Renal pelvis (tissue), 4 donors: ENCODE data around the gene PBRM1. TPM values are rescaled to one million over a fixed set of nuclear protein-coding genes. Genes with fewer than 3 reads are reported as not detected.
"Not testable (repeated sequence)": the region's sequence is repeated elsewhere in the genome, so short reads cannot be mapped to it uniquely, and the experiment has no call there.

ENCODE experiments used
- DNase-seq: peaks from one replicate; pipeline ENCODE4 v3.0.0-alpha.2; 2013
- polyA plus RNA-seq, 3 donors: library from polyadenylated mRNA; unstranded; fragments of 120-200 nt; gene quantifications; one replicate each; pipeline ENCODE4 v1.2.1, GENCODE V29; 2013; ENCODE audit not compliant: insufficient read length in 3 of 3

PBRM1 gene
- polyA plus RNA-seq, 3 donors: 56.4 to 60.4 (median 59.4) TPM

GRCh38 chr3:52676201-52676600 lies 9.5 kb downstream of the PBRM1 start:
- not testable (repeated sequence) for DNase-seq

DNA sequence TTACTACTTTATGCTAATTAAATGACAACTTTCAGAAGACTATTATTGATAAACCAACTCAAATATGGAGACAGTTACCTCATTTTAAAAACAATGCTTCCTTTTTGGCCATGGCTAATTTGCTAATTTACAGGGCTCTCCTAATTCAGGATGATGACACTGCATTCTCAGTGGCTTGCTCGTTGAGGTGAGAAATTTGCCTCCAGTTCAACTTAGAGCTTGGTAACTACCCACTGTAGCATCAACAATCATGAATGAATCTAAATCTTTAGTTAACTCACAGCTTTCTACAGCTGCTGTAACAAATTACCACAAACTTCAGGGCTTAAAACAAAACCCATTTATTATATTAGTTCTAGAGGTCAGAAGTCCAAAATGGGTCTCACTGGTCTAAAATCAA lies 14.0 kb downstream of the PBRM1 start:
- no peak for DNase-seq

DNA sequence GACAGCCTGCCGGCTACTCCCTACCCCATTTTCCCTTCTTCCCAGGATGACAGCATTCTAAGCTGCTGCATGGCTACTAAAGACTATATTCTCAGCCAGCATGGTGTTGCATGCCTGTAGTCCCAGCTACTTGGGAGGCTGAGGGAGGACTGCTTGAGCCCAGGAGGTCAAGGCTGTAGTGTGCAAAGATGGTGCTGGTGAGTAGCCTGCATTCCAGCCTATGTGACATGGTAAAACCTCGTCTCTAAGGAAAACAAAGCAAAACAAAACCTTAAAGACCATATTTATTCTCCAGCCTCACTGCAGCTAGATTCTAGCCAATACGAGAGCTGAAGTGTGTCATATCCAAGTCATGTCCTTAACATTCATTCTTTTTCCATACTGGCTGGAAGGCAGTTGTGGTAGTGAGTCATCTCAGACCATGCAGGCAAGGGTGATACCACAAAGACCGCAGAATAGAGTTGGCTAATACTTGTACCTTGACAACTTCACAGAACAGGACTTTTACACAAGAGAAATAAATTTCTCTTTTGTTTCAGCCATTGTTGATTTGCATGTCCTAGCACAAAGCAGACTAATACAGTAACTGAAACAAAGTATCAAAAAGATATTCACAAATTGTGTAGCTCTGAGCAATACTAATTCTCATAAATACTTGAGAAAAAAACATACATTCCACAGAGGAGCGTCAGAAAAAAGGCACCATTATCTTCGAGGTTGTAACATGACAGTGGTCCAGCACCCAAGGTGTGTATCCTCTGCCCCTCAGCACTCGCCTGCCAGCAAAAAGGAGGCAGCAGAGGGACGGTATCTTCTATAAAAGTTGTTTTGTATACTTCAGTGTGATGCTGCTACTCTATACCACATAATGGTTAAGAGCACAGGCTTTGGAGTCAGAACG lies 14.8 kb downstream of the PBRM1 start:
- no peak for DNase-seq

DNA sequence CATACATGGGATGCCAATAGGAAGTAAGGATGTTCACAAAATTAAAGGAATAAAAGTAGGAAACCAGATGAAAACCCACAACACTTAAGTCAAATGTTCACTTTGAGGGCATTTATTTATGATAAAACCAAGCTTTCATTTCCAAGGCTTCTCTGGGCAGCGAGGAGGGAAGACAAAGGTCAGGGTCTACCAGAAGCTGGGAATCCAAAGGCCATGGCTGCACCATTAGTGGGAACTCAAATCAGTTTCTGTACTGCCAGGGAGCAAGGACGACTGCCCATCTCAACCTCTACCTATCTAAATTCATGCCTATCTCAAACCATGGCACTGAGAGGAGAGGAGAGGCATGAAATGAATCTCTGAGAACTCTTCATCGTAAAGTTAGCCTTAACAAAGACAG lies 22.6 kb downstream of the PBRM1 start:
- DNase-seq: no peak

GRCh38 chr3:52660046-52660445 lies 25.7 kb downstream of the PBRM1 start:
- no peak for DNase-seq

- DNase-seq: no peak
Observed at GRCh38 chr3:52655895-52656294, 29.8 kb downstream of the PBRM1 start.

- DNase-seq: no peak
Observed at GRCh38 chr3:52651592-52651991, 34.1 kb downstream of the PBRM1 start.

DNA sequence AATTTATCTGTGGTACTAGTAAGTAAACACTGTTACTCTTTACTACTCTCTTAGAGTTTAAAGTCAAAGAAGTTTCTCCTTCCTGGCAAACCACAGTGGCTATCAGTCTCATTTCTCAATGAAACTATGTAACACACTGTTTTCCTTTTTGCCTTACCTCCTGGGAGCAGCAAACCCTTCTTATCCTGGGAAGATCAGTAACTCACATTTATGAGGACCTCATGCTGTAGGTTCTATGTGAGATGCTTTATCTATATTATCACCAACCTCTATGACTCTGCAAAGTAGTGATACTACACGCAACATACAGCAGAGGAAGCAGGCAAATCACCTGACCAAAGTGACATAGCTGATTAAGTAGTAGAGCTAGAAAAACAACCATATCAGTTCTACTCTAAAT lies 35.3 kb downstream of the PBRM1 start:
- no peak for DNase-seq

- no peak for DNase-seq
Observed at GRCh38 chr3:52649461-52650210, 36.1 kb downstream of the PBRM1 start.

DNA sequence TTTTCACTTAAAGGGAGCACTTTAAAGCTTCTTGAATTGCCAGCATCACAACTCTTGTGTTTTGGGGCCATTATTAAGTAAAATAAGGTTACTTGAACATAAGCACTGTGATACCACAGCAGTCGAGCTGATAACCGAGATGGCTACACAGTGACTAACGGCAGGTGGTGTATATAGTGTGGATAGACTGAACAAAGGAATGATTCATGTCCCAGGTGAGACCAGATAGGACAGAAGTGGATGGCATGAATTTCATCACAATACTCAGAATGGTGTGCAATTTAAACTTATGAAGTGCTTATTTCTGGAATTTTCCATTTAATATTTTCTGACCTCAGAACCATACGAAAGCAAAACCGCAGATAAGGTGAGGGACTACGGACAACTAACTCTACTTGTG lies 40.2 kb downstream of the PBRM1 start:
- no peak for DNase-seq

DNA sequence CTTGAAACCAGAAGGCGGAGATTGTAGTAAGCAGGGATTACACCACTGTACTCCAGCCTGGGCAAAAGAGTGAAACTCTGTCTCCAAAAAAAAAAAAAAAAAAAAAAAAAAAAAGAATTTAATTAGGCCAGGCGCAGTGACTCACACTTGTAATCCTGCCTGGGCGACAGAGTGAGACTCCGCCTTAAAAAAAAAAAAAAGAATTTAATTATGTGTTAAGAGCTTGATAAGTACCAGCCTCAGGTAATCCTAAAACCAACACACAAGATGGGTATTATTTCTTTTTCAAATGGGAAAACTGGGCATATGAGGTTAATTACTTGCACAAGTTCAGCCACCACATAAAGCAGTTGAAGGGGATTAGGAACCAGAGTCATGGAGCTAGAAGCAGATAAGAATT lies 49.0 kb downstream of the PBRM1 start:
- DNase-seq: no peak

GRCh38 chr3:52633786-52634185 lies 51.9 kb downstream of the PBRM1 start:
- DNase-seq: no peak

DNA sequence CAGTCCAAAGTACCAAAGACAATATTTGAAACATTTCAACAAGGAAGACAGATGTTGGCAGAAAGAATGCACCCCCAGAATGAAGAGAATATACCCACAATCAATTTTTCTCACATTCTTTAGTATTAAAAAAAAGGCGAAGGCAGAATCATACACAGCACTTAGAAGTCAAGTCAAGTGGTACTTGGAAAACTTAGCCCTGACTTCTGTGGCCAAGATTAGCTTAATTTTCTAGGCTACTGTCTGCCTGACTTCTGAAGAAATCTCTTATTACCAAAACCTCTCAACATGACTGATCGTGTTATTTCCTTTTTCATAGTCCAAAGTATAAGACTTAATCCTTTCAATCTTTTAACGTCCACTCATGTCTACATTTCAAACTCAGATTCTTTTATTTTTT lies 60.7 kb downstream of the PBRM1 start:
- no peak for DNase-seq

DNA sequence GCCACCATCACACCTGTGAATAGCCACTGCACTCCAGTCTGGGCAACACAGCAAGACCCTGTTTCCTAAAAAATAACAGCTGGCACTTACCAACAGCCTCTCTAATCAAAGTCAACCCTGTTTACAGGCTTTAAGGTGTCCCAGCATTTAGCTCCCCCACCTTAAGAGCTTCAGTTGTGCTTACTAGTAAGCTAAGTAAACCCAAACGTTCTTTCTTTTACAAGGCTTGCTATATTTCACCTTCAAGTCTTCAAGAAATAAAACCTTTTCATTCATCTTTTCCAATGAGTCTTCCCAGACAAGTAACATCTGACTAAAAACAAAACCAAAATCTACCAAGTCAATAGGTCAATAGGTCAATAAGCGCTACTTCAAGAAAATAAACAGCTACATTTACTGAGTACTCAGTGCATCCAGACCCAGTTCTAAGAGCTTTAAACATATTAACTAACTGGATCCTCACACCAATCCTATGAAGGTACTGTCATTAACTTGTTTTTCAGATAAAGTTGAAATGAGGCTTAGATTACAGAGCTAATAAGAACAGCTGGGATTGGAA lies 62.4 kb downstream of the PBRM1 start:
- no peak for DNase-seq

DNA sequence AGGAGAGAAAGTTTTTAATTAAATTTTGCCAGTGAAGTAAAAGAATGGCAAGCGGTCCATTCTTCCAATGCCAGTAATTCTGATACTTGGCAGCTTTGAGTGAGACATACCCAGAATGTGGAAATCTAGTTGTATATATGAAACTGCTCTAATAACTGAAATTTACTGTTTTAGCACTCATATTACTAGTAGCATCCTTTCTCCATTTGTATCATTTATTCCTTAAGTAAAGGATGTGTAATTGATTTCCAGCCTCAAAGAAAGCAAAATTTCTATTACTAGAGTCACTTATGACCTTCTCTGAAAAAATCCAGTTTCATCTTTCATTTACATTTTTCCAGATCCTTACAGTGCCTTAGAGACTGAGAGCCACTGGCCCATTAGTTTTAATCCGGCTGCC lies 65.1 kb downstream of the PBRM1 start:
- DNase-seq: no peak

- DNase-seq: no peak
Observed at GRCh38 chr3:52615166-52615565, 70.5 kb downstream of the PBRM1 start.

DNA sequence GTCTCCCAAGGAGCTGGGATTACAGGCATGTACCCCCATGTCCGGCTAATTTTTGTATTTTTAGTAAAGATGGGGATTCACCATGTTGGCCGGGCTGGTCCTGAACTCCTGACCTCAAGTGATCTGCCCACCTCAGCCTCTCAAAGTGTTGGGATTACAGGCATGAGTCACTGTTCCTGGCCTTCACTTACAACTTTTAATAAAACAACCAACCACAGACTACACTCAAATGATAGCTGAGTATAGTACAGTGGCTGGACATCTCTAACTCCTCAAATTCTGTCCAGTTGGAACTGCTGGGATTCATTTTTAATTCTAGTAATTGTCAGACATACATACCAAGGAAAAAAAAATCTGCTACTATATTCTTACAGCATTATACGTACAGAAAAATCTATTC lies 71.0 kb downstream of the PBRM1 start:
- no peak for DNase-seq

GRCh38 chr3:52609316-52609815 lies 76.3 kb downstream of the PBRM1 start:
- DNase-seq: no peak

DNA sequence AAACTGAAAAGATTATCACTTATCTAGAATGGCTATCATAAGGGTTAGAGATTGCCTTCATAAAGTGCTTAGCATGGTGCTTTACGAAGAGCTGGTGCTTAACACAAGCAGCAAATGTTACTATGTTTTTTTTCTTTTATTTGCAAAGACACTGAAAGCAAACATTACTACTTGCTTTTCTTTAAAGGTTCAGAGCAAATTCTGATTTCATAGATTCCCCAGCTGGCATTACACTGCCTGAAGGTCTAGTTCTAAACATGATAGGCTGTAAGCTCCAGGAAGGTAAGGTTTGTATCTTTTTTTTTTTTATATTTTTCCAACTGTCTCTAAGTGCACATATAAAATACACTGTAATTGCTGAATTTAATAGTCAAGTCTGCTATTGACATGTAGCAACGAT lies 77.4 kb downstream of the PBRM1 start:
- no peak for DNase-seq

- no peak for DNase-seq
Observed at GRCh38 chr3:52606373-52607085, 79.2 kb downstream of the PBRM1 start.

GRCh38 chr3:52600258-52600657 lies 85.5 kb downstream of the PBRM1 start:
- DNase-seq: no peak

DNA sequence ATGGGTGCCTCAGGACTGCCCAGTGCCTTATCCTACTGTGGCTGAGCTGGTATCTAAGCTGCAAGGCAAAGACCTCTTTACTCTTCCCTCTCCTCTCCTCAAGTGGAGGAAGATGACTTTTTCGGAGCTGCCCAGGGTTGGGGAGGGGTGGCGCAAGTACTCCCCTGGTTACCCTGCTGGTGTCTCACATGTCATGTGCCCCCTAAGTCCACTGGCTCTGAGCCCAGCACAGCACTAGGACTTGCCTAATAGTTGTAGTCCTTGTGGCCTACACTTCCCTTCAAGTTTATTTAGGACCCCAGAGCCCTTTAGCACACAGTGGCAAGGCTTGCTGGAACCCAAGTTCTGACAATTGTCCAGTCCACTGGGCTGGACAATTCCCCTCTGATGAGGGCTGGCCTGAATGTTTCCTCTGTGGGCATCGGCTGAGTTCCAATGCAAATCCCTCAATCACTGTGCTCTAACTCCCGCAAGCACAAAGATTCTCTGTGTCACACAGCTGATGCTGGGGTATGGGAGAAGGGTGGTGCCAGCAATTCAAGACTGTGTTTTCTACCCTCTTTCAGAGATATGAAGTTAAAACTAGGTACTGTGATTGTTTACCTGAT lies 89.0 kb downstream of the PBRM1 start:
- DNase-seq: no peak
